ENCODE data around the gene AAK1. TPM values are rescaled to one million over a fixed set of nuclear protein-coding genes. Genes with fewer than 3 reads are reported as not detected.

The AAK1 gene
- polyA plus RNA-seq, 1 experiment, result 23.3 TPM

GRCh38 chr2:69581774-69582581 is 61.6 kb downstream of the AAK1 start:
- ChIA-PET POLR2A (no interaction called here), CTCF (interaction anchor here (0.6 to 1.4 kb wide), 3 partner anchors 15 to 144 kb away, joined by 3 to 7 read pairs (median 3); no protein-coding TSS in a partner anchor)
- H3K4me3 ChIP-seq (ENCODE audit: low read depth, low read length), result no peak overlapping the region
- TF ChIP-seq CTCF (IDR thresholded peaks at IDR 0.05; ENCODE audit: insufficient read depth, low read depth, low read length), result no peak
- no peaks in the 10 kb centered on the region for H3K27me3 ChIP-seq (ENCODE audit: control insufficient read depth, insufficient read depth, low read length)
- no peak for DNase-seq (ENCODE audit: low read depth)
- H3K36me3 ChIP-seq (ENCODE audit: control insufficient read depth, insufficient read depth, low read length), result no peaks in the 10 kb centered on the region

- POLR2A ChIA-PET, result interaction anchor here (0.5 kb wide), 1 partner anchor 98 kb away, joined by 3 read pairs; no protein-coding TSS in a partner anchor
- Histone ChIP-seq H3K4me3 (ENCODE audit: low read depth, low read length) (no peak overlapping the region), H3K27me3 (ENCODE audit: control insufficient read depth, insufficient read depth, low read length) (no peaks in the 10 kb centered on the region), H3K36me3 (ENCODE audit: control insufficient read depth, insufficient read depth, low read length) (no peaks in the 10 kb centered on the region)
- TF ChIP-seq CTCF (IDR thresholded peaks at IDR 0.05; ENCODE audit: insufficient read depth, low read depth, low read length), result no peak
- CTCF ChIA-PET, result no interaction called here
- no peak for DNase-seq (ENCODE audit: low read depth)
Measured at GRCh38 chr2:69580486-69580885, 63.1 kb downstream of the AAK1 start.

GRCh38 chr2:69579536-69579935 is 64.0 kb downstream of the AAK1 start:
- Histone ChIP-seq H3K27me3 (ENCODE audit: control insufficient read depth, insufficient read depth, low read length) (no peaks in the 10 kb centered on the region), H3K4me3 (ENCODE audit: low read depth, low read length) (no peak overlapping the region), H3K36me3 (ENCODE audit: control insufficient read depth, insufficient read depth, low read length) (no peaks in the 10 kb centered on the region)
- POLR2A ChIA-PET, result no interaction called here
- CTCF ChIA-PET, result no interaction called here
- TF ChIP-seq CTCF (IDR thresholded peaks at IDR 0.05; ENCODE audit: insufficient read depth, low read depth, low read length), result no peak
- DNase-seq (ENCODE audit: low read depth), result no peak

GRCh38 chr2:69578198-69578540 is 65.4 kb downstream of the AAK1 start:
- ChIA-PET POLR2A (no interaction called here), CTCF (interaction anchor here (0.9 to 1.1 kb wide), 3 partner anchors 13 to 15 kb away, joined by 4 read pairs; no protein-coding TSS in a partner anchor)
- H3K4me3 ChIP-seq (ENCODE audit: low read depth, low read length), result no peak overlapping the region
- TF ChIP-seq CTCF (IDR thresholded peaks at IDR 0.05; ENCODE audit: insufficient read depth, low read depth, low read length), result no peak
- H3K27me3 ChIP-seq (ENCODE audit: control insufficient read depth, insufficient read depth, low read length), result no peaks in the 10 kb centered on the region
- no peaks in the 10 kb centered on the region for H3K36me3 ChIP-seq (ENCODE audit: control insufficient read depth, insufficient read depth, low read length)
- DNase-seq (ENCODE audit: low read depth), result no peak

- CTCF ChIA-PET, result interaction anchor here (1.0 to 1.1 kb wide), 2 partner anchors 13 to 16 kb away, joined by 4 read pairs; no protein-coding TSS in a partner anchor
- DNase-seq (ENCODE audit: low read depth), result no peak
- Histone ChIP-seq H3K4me3 (ENCODE audit: low read depth, low read length) (no peak overlapping the region), H3K36me3 (ENCODE audit: control insufficient read depth, insufficient read depth, low read length) (no peaks in the 10 kb centered on the region), H3K27me3 (ENCODE audit: control insufficient read depth, insufficient read depth, low read length) (no peaks in the 10 kb centered on the region)
- TF ChIP-seq CTCF (IDR thresholded peaks at IDR 0.05; ENCODE audit: insufficient read depth, low read depth, low read length), result no peak
- POLR2A ChIA-PET, result no interaction called here
Measured at GRCh38 chr2:69577467-69578197, 65.9 kb downstream of the AAK1 start.

Measured in BJ (cell line).